ENCODE data around the gene SLC35E2B. TPM values are rescaled to one million over a fixed set of nuclear protein-coding genes. Genes with fewer than 3 reads are reported as not detected.

SLC35E2B gene
- total RNA-seq, 1 donor from 2014 or later, result 45.1 TPM

GRCh38 chr1:1622010-1622787, 70.4 kb downstream of the SLC35E2B start:
- no peak for FAIRE-seq
- H3K36me3 Mint-ChIP-seq (ENCODE audit: low read depth, unreplicated experiment), result peaks cover 4% of the 10 kb centered on the region
- H3K4me1 Mint-ChIP-seq (ENCODE audit: low read depth, unreplicated experiment), result peaks cover 14% of the 10 kb centered on the region
- peak overlapping the region; percentile 62 for H3K27ac Mint-ChIP-seq (ENCODE audit: unreplicated experiment)
- no peak overlapping the region for H3K4me2 ChIP-seq (ENCODE audit: low read length)
- DNase-seq (ENCODE audit: low read depth), result no peak
- H4K20me1 ChIP-seq (ENCODE audit: insufficient read depth, low read length), result peaks cover 60% of the 10 kb centered on the region
- H3K4me1 ChIP-seq (ENCODE audit: insufficient read depth, low read length), result peaks cover 9% of the 10 kb centered on the region
- H3K4me3 ChIP-seq (ENCODE audit: insufficient read depth, low read depth, low read length), result no peak overlapping the region
- H3K4me3 Mint-ChIP-seq (ENCODE audit: unreplicated experiment), result no peak overlapping the region
- peaks cover 16% of the 10 kb centered on the region for H3K79me2 ChIP-seq (ENCODE audit: insufficient read depth, low read length)
- no peaks in the 10 kb centered on the region for H3K9me3 Mint-ChIP-seq (ENCODE audit: unreplicated experiment)
- H3K9ac ChIP-seq (ENCODE audit: low read length), result no peak overlapping the region
- no peak overlapping the region for H3K27ac ChIP-seq (ENCODE audit: low read depth, low read length)
- H3K27me3 Mint-ChIP-seq (ENCODE audit: low read depth, unreplicated experiment), result no peaks in the 10 kb centered on the region
- no peaks in the 10 kb centered on the region for H3K27me3 ChIP-seq (ENCODE audit: insufficient read depth, low read length)
- peaks cover 3% of the 10 kb centered on the region for H3K36me3 ChIP-seq (ENCODE audit: insufficient read depth, low read length)
- H2AFZ ChIP-seq (ENCODE audit: low read depth, low read length), result no peak overlapping the region
- TF ChIP-seq CTCF (IDR thresholded peaks at IDR 0.05; ENCODE audit: insufficient read depth, low read depth, low read length) (no peak), EZH2 (IDR thresholded peaks at IDR 0.05; ENCODE audit: insufficient read depth, low read length) (no peak)
- H3K9me3 ChIP-seq (ENCODE audit: insufficient read depth, low read depth, low read length), result no peaks in the 10 kb centered on the region

GRCh38 chr1:1621173-1622009, 71.2 kb downstream of the SLC35E2B start:
- Histone ChIP-seq H3K4me3 (ENCODE audit: insufficient read depth, low read depth, low read length) (no peak overlapping the region), H3K4me1 (ENCODE audit: insufficient read depth, low read length) (peaks cover 16% of the 10 kb centered on the region), H3K27me3 (ENCODE audit: insufficient read depth, low read length) (no peaks in the 10 kb centered on the region), H2AFZ (ENCODE audit: low read depth, low read length) (no peak overlapping the region), H3K9me3 (ENCODE audit: insufficient read depth, low read depth, low read length) (no peaks in the 10 kb centered on the region), H4K20me1 (ENCODE audit: insufficient read depth, low read length) (peaks cover 68% of the 10 kb centered on the region), H3K4me2 (ENCODE audit: low read length) (no peak overlapping the region), H3K79me2 (ENCODE audit: insufficient read depth, low read length) (peaks cover 24% of the 10 kb centered on the region), H3K27ac (ENCODE audit: low read depth, low read length) (no peak overlapping the region), H3K36me3 (ENCODE audit: insufficient read depth, low read length) (peaks cover 3% of the 10 kb centered on the region), H3K9ac (ENCODE audit: low read length) (no peak overlapping the region)
- peaks cover 15% of the 10 kb centered on the region for H3K4me1 Mint-ChIP-seq (ENCODE audit: low read depth, unreplicated experiment)
- no peak for TF ChIP-seq CTCF (IDR thresholded peaks at IDR 0.05; ENCODE audit: insufficient read depth, low read depth, low read length)
- no peak for TF ChIP-seq EZH2 (IDR thresholded peaks at IDR 0.05; ENCODE audit: insufficient read depth, low read length)
- no peak overlapping the region for H3K27ac Mint-ChIP-seq (ENCODE audit: unreplicated experiment)
- no peaks in the 10 kb centered on the region for H3K9me3 Mint-ChIP-seq (ENCODE audit: unreplicated experiment)
- H3K27me3 Mint-ChIP-seq (ENCODE audit: low read depth, unreplicated experiment), result no peaks in the 10 kb centered on the region
- H3K36me3 Mint-ChIP-seq (ENCODE audit: low read depth, unreplicated experiment), result peaks cover 4% of the 10 kb centered on the region
- H3K4me3 Mint-ChIP-seq (ENCODE audit: unreplicated experiment), result no peak overlapping the region
- FAIRE-seq, result no peak
- no peak for DNase-seq (ENCODE audit: low read depth)
